ENCODE data around the gene FBXL20.

FBXL20 gene

GRCh38 chr17:39237586-39237985 is 163.8 kb downstream of the FBXL20 start:
- H3K4me3 ChIP-seq (ENCODE audit: extremely low read depth, insufficient read depth, low read length, poor library complexity, severe bottlenecking) = no peak overlapping the region
- H3K36me3 ChIP-seq (ENCODE audit: control insufficient read depth, insufficient read depth, low read length) = no peaks in the 10 kb centered on the region
- no peak overlapping the region for H3K27ac ChIP-seq (ENCODE audit: low read depth, low read length, severe bottlenecking)
- no peaks in the 10 kb centered on the region for H3K4me1 ChIP-seq (ENCODE audit: control insufficient read depth, insufficient read depth, low read length, poor library complexity, severe bottlenecking)
- no peaks in the 10 kb centered on the region for H3K9me3 ChIP-seq (ENCODE audit: control insufficient read depth, low read length)
- WGBS, 2 experiments (ENCODE audit: insufficient coverage in 2 of 2) = 82 to 84% methylated on average over 5 to 6 of the region's 7 CpGs

- WGBS, 2 experiments (ENCODE audit: insufficient coverage in 2 of 2) = 90 to 94% methylated on average over 3 to 5 of the region's 6 CpGs
These were observed 164.4 kb downstream of the FBXL20 start for GRCh38 chr17:39236981-39237441.

GRCh38 chr17:39236450-39236927 is 164.9 kb downstream of the FBXL20 start:
- Histone ChIP-seq H3K4me3 (ENCODE audit: extremely low read depth, insufficient read depth, low read length, poor library complexity, severe bottlenecking) (no peak overlapping the region), H3K9me3 (ENCODE audit: control insufficient read depth, low read length) (no peaks in the 10 kb centered on the region), H3K4me1 (ENCODE audit: control insufficient read depth, insufficient read depth, low read length, poor library complexity, severe bottlenecking) (peaks cover 4% of the 10 kb centered on the region), H3K27ac (ENCODE audit: low read depth, low read length, severe bottlenecking) (no peak overlapping the region), H3K36me3 (ENCODE audit: control insufficient read depth, insufficient read depth, low read length) (no peaks in the 10 kb centered on the region)
- WGBS, 2 experiments (ENCODE audit: insufficient coverage in 2 of 2) = 80 to 100% methylated on average over 1 of the region's 5 CpGs

More at GRCh38 chr17:39236981-39237441, 164.4 kb downstream of the FBXL20 start:
- no peaks in the 10 kb centered on the region for H3K36me3 ChIP-seq (ENCODE audit: control insufficient read depth, insufficient read depth, low read length)
- H3K4me3 ChIP-seq (ENCODE audit: extremely low read depth, insufficient read depth, low read length, poor library complexity, severe bottlenecking) = no peak overlapping the region
- no peaks in the 10 kb centered on the region for H3K4me1 ChIP-seq (ENCODE audit: control insufficient read depth, insufficient read depth, low read length, poor library complexity, severe bottlenecking)
- H3K9me3 ChIP-seq (ENCODE audit: control insufficient read depth, low read length) = no peaks in the 10 kb centered on the region
- no peak overlapping the region for H3K27ac ChIP-seq (ENCODE audit: low read depth, low read length, severe bottlenecking)

- WGBS, 2 experiments (ENCODE audit: insufficient coverage in 2 of 2) = 42 to 46% methylated on average over 12 to 14 of the region's 18 CpGs
- Histone ChIP-seq H3K9me3 (ENCODE audit: control insufficient read depth, low read length) (no peaks in the 10 kb centered on the region), H3K4me1 (ENCODE audit: control insufficient read depth, insufficient read depth, low read length, poor library complexity, severe bottlenecking) (peaks cover 6% of the 10 kb centered on the region), H3K4me3 (ENCODE audit: extremely low read depth, insufficient read depth, low read length, poor library complexity, severe bottlenecking) (no peak overlapping the region), H3K27ac (ENCODE audit: low read depth, low read length, severe bottlenecking) (no peak overlapping the region), H3K36me3 (ENCODE audit: control insufficient read depth, insufficient read depth, low read length) (no peaks in the 10 kb centered on the region)
These were observed 165.6 kb downstream of the FBXL20 start for GRCh38 chr17:39235555-39236449.

GRCh38 chr17:39231591-39232551 is 169.6 kb downstream of the FBXL20 start:
- H3K4me3 ChIP-seq (ENCODE audit: extremely low read depth, insufficient read depth, low read length, poor library complexity, severe bottlenecking) = no peak overlapping the region
- H3K9me3 ChIP-seq (ENCODE audit: control insufficient read depth, low read length) = no peaks in the 10 kb centered on the region
- peak overlapping the region; percentile 45 for H3K27ac ChIP-seq (ENCODE audit: low read depth, low read length, severe bottlenecking)
- H3K36me3 ChIP-seq (ENCODE audit: control insufficient read depth, insufficient read depth, low read length) = no peaks in the 10 kb centered on the region
- WGBS, 2 experiments (ENCODE audit: insufficient coverage in 2 of 2) = 30 to 31% methylated on average over 15 to 20 of the region's 22 CpGs
- peaks cover 10% of the 10 kb centered on the region for H3K4me1 ChIP-seq (ENCODE audit: control insufficient read depth, insufficient read depth, low read length, poor library complexity, severe bottlenecking)

- WGBS, 2 experiments (ENCODE audit: insufficient coverage in 2 of 2) = 85 to 94% methylated on average over 2 to 3 of the region's 10 CpGs
- H3K27ac ChIP-seq (ENCODE audit: low read depth, low read length, severe bottlenecking) = peak overlapping the region; percentile 45
- H3K4me1 ChIP-seq (ENCODE audit: control insufficient read depth, insufficient read depth, low read length, poor library complexity, severe bottlenecking) = peaks cover 10% of the 10 kb centered on the region
- no peak overlapping the region for H3K4me3 ChIP-seq (ENCODE audit: extremely low read depth, insufficient read depth, low read length, poor library complexity, severe bottlenecking)
- H3K9me3 ChIP-seq (ENCODE audit: control insufficient read depth, low read length) = no peaks in the 10 kb centered on the region
- H3K36me3 ChIP-seq (ENCODE audit: control insufficient read depth, insufficient read depth, low read length) = no peaks in the 10 kb centered on the region
These were observed 170.3 kb downstream of the FBXL20 start for GRCh38 chr17:39231091-39231561.

- Histone ChIP-seq H3K9me3 (ENCODE audit: control insufficient read depth, low read length) (no peaks in the 10 kb centered on the region), H3K36me3 (ENCODE audit: control insufficient read depth, insufficient read depth, low read length) (no peaks in the 10 kb centered on the region), H3K4me3 (ENCODE audit: extremely low read depth, insufficient read depth, low read length, poor library complexity, severe bottlenecking) (no peak overlapping the region), H3K27ac (ENCODE audit: low read depth, low read length, severe bottlenecking) (no peak overlapping the region), H3K4me1 (ENCODE audit: control insufficient read depth, insufficient read depth, low read length, poor library complexity, severe bottlenecking) (peaks cover 10% of the 10 kb centered on the region)
- WGBS, 2 experiments (ENCODE audit: insufficient coverage in 2 of 2) = no CpG with 5 or more reads among the region's 1 CpG
These were observed 171.1 kb downstream of the FBXL20 start for GRCh38 chr17:39230361-39230760.

GRCh38 chr17:39229274-39229913 is 172.0 kb downstream of the FBXL20 start:
- no peak overlapping the region for H3K4me3 ChIP-seq (ENCODE audit: extremely low read depth, insufficient read depth, low read length, poor library complexity, severe bottlenecking)
- H3K4me1 ChIP-seq (ENCODE audit: control insufficient read depth, insufficient read depth, low read length, poor library complexity, severe bottlenecking) = peaks cover 10% of the 10 kb centered on the region
- no peaks in the 10 kb centered on the region for H3K36me3 ChIP-seq (ENCODE audit: control insufficient read depth, insufficient read depth, low read length)
- H3K27ac ChIP-seq (ENCODE audit: low read depth, low read length, severe bottlenecking) = no peak overlapping the region
- H3K9me3 ChIP-seq (ENCODE audit: control insufficient read depth, low read length) = no peaks in the 10 kb centered on the region
- WGBS, 2 experiments (ENCODE audit: insufficient coverage in 2 of 2) = 62 to 75% methylated on average over 8 to 10 of the region's 11 CpGs

GRCh38 chr17:39227364-39227919 is 174.0 kb downstream of the FBXL20 start:
- H3K4me3 ChIP-seq (ENCODE audit: extremely low read depth, insufficient read depth, low read length, poor library complexity, severe bottlenecking) = no peak overlapping the region
- no peak overlapping the region for H3K27ac ChIP-seq (ENCODE audit: low read depth, low read length, severe bottlenecking)
- no peaks in the 10 kb centered on the region for H3K9me3 ChIP-seq (ENCODE audit: control insufficient read depth, low read length)
- WGBS, 2 experiments (ENCODE audit: insufficient coverage in 2 of 2) = 80 to 100% methylated on average over 1 of the region's 2 CpGs
- peaks cover 10% of the 10 kb centered on the region for H3K4me1 ChIP-seq (ENCODE audit: control insufficient read depth, insufficient read depth, low read length, poor library complexity, severe bottlenecking)
- H3K36me3 ChIP-seq (ENCODE audit: control insufficient read depth, insufficient read depth, low read length) = no peaks in the 10 kb centered on the region

Data from mesodermal cell (in vitro differentiated cells).